HG03280 (cell line): ENCODE measurements around the gene MMD.
"Not testable (repeated sequence)": the region's sequence is repeated elsewhere in the genome, so short reads cannot be mapped to it uniquely, and the experiment has no call there.

Source experiments
- ATAC-seq: cut with Tn5 transposase; IDR thresholded peaks from one replicate; pipeline ENCODE4 v1.9.1; 2021; ENCODE audit warnings: mild to moderate bottlenecking, moderate library complexity; ENCODE audit not compliant: unreplicated experiment

MMD gene

GRCh38 chr17:55398689-55399088 lies 22.9 kb downstream of the MMD start:
- no peak for ATAC-seq

- ATAC-seq: no peak
These were observed 25.7 kb downstream of the MMD start for GRCh38 chr17:55395803-55396505.

- no peak for ATAC-seq
These were observed 27.1 kb downstream of the MMD start for GRCh38 chr17:55394357-55395021.

GRCh38 chr17:55391764-55392467 lies 29.7 kb downstream of the MMD start:
- ATAC-seq: no peak

GRCh38 chr17:55391244-55391757 lies 30.3 kb downstream of the MMD start:
- no peak for ATAC-seq

GRCh38 chr17:55390364-55390977 lies 31.2 kb downstream of the MMD start:
- ATAC-seq: no peak

GRCh38 chr17:55389715-55390114 lies 31.9 kb downstream of the MMD start:
- ATAC-seq: not testable (repeated sequence)

GRCh38 chr17:55388842-55389241 lies 32.8 kb downstream of the MMD start:
- ATAC-seq: no peak

- no peak for ATAC-seq
These were observed 34.8 kb downstream of the MMD start for GRCh38 chr17:55386796-55387332.

GRCh38 chr17:55384643-55385232 lies 36.9 kb downstream of the MMD start:
- no peak for ATAC-seq

- no peak for ATAC-seq
These were observed 37.6 kb downstream of the MMD start for GRCh38 chr17:55383771-55384642.

- no peak for ATAC-seq
These were observed 40.4 kb downstream of the MMD start for GRCh38 chr17:55381017-55381770.

- ATAC-seq: no peak
These were observed 43.9 kb downstream of the MMD start for GRCh38 chr17:55377671-55378275.

- ATAC-seq: no peak
These were observed 52.9 kb downstream of the MMD start for GRCh38 chr17:55368706-55369105.

- no peak for ATAC-seq
These were observed 55.6 kb downstream of the MMD start for GRCh38 chr17:55366020-55366481.

- ATAC-seq: no peak
These were observed 58.6 kb downstream of the MMD start for GRCh38 chr17:55363033-55363432.

- no peak for ATAC-seq
These were observed 60.7 kb downstream of the MMD start for GRCh38 chr17:55360971-55361370.
